Measurements from ENCODE around the gene RASGRP2.

- peak; percentile 90 for TF ChIP-seq EZH2 (IDR thresholded peaks at IDR 0.05; ENCODE audit: low read length, unreplicated experiment)
- TF ChIP-seq CTCF (conservative IDR thresholded peaks at IDR 0.05; ENCODE audit: low read depth, low read length): no peak
- peak; percentile 84; the same call in 1 of the 2 replicates for TF ChIP-seq EZH2phosphoT487 (IDR thresholded peaks at IDR 0.05; ENCODE audit: borderline replicate concordance, low read length)
These were observed 1.2 kb upstream of the RASGRP2 start for GRCh38 chr11:64745189-64745520.

Data from PC-3 (cell line).